Measurements from ENCODE around the gene BRCA1. TPM values are rescaled to one million over a fixed set of nuclear protein-coding genes. Genes with fewer than 3 reads are reported as not detected.
A peak's percentile ranks its signal among the peaks of the same experiment; 100 is the strongest.

BRCA1 gene
- total RNA-seq, 1 donor from 2014 or later = 0.85 TPM

DNA sequence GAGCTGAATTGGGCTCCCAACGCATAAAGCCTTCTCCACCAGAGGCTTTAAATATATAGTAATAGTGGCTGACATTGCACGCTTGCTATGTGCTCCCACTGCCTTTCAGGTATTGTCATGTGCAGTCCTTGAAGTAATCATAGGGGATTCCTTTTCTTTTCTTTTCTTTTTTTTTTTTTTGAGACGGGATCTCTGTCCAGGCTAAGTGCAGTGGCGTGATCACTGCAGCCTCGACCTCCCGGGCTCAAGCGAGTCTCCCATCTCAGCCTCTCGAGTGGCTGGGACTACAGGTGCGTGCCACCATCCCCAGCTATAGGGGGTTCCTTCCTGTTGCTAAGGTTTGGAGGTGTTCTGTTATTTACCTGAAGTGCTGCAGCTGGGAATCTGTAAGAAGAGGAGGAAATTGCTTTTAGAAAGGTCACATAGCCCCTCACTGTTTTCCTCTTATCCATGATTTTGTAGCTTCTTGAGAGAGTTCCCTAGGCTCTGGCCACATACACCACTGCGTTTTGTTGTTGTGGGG is 126.1 kb downstream of the BRCA1 start:
- Histone ChIP-seq H3K9me3 (no peaks in the 10 kb centered on the region), H3K4me3 (peak overlapping the region; percentile 78 to 94), H3K27ac (peak overlapping the region; percentile 81 to 91), H3K27me3 (no peaks in the 10 kb centered on the region), H3K36me3 (peaks cover 38 to 45% of the 10 kb centered on the region in 2 donors), H3K4me1 (peaks cover 7 to 13% of the 10 kb centered on the region in 2 donors)
- intact Hi-C loops (cut with DNase I) = loop anchor here (2.0 to 10.0 kb wide), 2 partner anchors 26 to 154 kb away; partner anchors contain the start of genes AOC2 and RND2
- DNase-seq (ENCODE audit: low spot score in 2 of 2) = no peak
- TF ChIP-seq, protein P1, sequence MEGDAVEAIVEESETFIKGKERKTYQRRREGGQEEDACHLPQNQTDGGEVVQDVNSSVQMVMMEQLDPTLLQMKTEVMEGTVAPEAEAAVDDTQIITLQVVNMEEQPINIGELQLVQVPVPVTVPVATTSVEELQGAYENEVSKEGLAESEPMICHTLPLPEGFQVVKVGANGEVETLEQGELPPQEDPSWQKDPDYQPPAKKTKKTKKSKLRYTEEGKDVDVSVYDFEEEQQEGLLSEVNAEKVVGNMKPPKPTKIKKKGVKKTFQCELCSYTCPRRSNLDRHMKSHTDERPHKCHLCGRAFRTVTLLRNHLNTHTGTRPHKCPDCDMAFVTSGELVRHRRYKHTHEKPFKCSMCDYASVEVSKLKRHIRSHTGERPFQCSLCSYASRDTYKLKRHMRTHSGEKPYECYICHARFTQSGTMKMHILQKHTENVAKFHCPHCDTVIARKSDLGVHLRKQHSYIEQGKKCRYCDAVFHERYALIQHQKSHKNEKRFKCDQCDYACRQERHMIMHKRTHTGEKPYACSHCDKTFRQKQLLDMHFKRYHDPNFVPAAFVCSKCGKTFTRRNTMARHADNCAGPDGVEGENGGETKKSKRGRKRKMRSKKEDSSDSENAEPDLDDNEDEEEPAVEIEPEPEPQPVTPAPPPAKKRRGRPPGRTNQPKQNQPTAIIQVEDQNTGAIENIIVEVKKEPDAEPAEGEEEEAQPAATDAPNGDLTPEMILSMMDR (IDR thresholded peaks at IDR 0.05) = no peak

DNA sequence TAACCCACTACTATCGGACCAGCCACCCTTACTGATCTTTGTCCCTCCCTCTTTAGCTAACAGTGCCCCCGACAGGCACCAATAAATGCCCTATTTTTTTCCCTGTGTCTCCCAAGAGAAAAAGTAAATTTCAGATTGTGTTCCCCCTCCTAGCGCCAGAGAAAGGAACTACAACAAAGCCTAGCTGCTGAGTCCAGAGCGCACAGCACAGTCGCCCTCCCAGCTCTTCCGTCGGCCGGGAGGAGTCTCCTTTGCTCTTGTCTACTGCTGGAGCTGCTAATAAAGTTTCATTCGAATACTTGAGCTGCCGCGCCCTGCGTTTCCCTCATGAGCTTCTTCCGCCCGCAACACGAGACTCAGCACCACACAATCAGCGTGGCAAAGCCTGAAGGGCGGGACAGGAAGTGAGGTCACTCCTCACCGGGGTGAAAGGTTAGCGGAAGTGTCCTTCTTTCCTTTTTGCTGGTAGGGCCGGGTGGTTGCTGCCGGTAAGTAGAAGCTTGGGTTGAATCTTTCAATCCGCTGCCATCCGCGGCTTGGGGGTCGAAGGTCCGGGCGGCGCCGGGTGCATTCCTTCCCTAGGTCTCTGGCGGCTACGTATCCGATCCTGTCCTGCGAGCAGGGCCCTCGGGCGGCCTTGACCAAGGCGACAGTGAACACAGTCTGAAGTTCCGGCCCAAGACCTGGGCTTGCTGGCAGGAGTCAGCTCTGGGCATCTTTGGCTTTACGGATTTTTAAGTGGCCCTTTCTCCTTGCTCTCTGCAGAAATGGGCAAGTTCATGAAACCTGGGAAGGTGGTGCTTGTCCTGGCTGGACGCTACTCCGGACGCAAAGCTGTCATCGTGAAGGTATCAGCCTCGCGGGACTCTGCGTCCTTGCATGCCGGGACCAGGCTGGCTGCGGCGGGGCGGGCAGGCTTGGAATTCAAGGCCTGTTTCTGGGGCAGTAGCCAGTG is 126.9 kb downstream of the BRCA1 start, which contains the start of gene RPL27:
Gene RPL27 (plus strand): TSS at position 436 of the 955 bp plus-strand sequence. CDS start 332 bp downstream, at position 768.
- peak within 1 kb of the TSS; percentile 78 to 94 for H3K4me3 ChIP-seq
- no peaks in the 10 kb centered on the region for H3K27me3 ChIP-seq
- H3K36me3 ChIP-seq = peaks cover 34 to 40% of the 10 kb centered on the region in 2 donors
- peak within 1 kb of the TSS; percentile 81 to 91 for H3K27ac ChIP-seq
- no peaks in the 10 kb centered on the region for H3K9me3 ChIP-seq
- intact Hi-C loops (cut with DNase I) = loop anchor here (1.0 to 10.0 kb wide), 5 partner anchors 18 to 153 kb away; partner anchors contain the start of genes AARSD1, AOC2, BRCA1 and PTGES3L
- TF ChIP-seq, protein P1 (IDR thresholded peaks at IDR 0.05) = peak; percentile 89 to 91 (median 90)
- peak; percentile 95 to 100 for DNase-seq (ENCODE audit: low spot score in 2 of 2)
- H3K4me1 ChIP-seq = peaks cover 7 to 13% of the 10 kb centered on the region in 2 donors

DNA sequence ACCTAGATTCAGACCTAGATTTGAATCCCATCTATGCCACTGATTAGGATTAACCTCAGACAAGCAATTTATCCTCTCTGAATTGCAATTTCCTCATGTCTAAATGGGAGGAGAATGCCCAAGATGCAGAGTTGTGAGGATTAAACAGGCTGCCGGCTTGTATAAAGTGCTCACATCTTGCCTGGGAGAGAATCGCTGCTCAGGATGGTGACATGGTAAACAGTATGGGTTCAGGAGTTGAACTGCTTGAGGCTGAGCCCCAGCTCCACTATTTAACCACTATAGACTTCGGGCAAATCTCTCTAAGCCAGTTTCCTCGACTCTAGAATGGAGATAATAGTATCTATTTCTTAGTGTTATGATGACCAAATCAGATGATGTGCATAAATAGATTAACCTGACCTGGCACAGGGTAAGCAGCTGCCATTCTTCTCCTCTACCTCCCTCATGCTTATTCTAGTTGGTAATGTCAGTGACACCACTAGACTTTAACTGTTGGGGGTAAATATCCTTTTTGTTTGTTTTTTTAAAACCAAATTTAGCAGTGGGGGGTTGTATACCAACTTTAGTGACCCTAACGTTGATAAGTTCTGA is 127.7 kb downstream of the BRCA1 start:
- peaks cover 7 to 13% of the 10 kb centered on the region in 2 donors for H3K4me1 ChIP-seq
- TF ChIP-seq, protein P1 (IDR thresholded peaks at IDR 0.05) = no peak
- intact Hi-C loops (cut with DNase I) = loop anchor here (10.0 kb wide), 1 partner anchor 153 kb away; the partner anchor contains the start of gene AOC2
- peak overlapping the region; percentile 18 to 40 for H3K4me3 ChIP-seq
- no peak for DNase-seq (ENCODE audit: low spot score in 2 of 2)
- H3K27ac ChIP-seq = peak overlapping the region; percentile 61 to 91
- no peaks in the 10 kb centered on the region for H3K27me3 ChIP-seq
- H3K36me3 ChIP-seq = peaks cover 26 to 38% of the 10 kb centered on the region in 2 donors
- H3K9me3 ChIP-seq = no peaks in the 10 kb centered on the region

Other genes with a start within 250 kb of the BRCA1 start
- not detected for gene G6PC1, start 224.6 kb downstream of the BRCA1 start, total RNA-seq
- 3.8 TPM for gene AARSD1, start 160.9 kb downstream of the BRCA1 start, total RNA-seq
- gene PTGES3L, start 145.3 kb downstream of the BRCA1 start, total RNA-seq = not detected
- 10.2 TPM for gene RUNDC1, start 144.8 kb downstream of the BRCA1 start, total RNA-seq
- 417 TPM for gene RPL27, start 126.9 kb downstream of the BRCA1 start, total RNA-seq
- 45.2 TPM for gene IFI35, start 118.6 kb downstream of the BRCA1 start, total RNA-seq
- gene VAT1, start 103.0 kb downstream of the BRCA1 start, total RNA-seq = 296 TPM
- 7.3 TPM for gene RND2, start 100.1 kb downstream of the BRCA1 start, total RNA-seq
- gene NBR1, start 45.9 kb upstream of the BRCA1 start, total RNA-seq = 45.6 TPM
- gene TMEM106A, start 86.5 kb upstream of the BRCA1 start, total RNA-seq = 18.5 TPM
- not detected for gene CCDC200, start 103.3 kb upstream of the BRCA1 start, total RNA-seq
- not detected for gene RNU2-1, start 108.6 kb upstream of the BRCA1 start, total RNA-seq